Left ventricle myocardium superior (tissue), 1 donor: ENCODE data around the gene NDFIP2. TPM values are rescaled to one million over a fixed set of nuclear protein-coding genes. Genes with fewer than 3 reads are reported as not detected.
A peak's percentile ranks its signal among the peaks of the same experiment; 100 is the strongest.

ENCODE experiments used
- ATAC-seq: fragments of 200-7000 bp; cut with Tn5 transposase; one replicate; pipeline ENCODE4 v1.9.1; 2020; ENCODE audit warnings: mild to moderate bottlenecking, moderate library complexity
- DNase-seq: peaks from one replicate; pipeline ENCODE4 v3.0.0-alpha.2; 2020
- intact Hi-C: fragments of 100-400 bp; cut with micrococcal nuclease; formaldehyde crosslinking; loops from one replicate; pipeline ENCODE4 v1.11.0; 2022
- total RNA-seq: library from RNA; stranded (reverse); fragmentation: NEBNext Ultra II Directional; extraction: Animal tissue kit (Norgen Biotek cat#: 25700); gene quantifications from one replicate; pipeline ENCODE4 v1.2.1, GENCODE V29; 2021
- donor health status: DM: no; HTN: yes; CAD: no; lungs with severe emphysema.

NDFIP2 gene
- total RNA-seq, 1 donor from 2014 or later = 46.3 TPM

DNA sequence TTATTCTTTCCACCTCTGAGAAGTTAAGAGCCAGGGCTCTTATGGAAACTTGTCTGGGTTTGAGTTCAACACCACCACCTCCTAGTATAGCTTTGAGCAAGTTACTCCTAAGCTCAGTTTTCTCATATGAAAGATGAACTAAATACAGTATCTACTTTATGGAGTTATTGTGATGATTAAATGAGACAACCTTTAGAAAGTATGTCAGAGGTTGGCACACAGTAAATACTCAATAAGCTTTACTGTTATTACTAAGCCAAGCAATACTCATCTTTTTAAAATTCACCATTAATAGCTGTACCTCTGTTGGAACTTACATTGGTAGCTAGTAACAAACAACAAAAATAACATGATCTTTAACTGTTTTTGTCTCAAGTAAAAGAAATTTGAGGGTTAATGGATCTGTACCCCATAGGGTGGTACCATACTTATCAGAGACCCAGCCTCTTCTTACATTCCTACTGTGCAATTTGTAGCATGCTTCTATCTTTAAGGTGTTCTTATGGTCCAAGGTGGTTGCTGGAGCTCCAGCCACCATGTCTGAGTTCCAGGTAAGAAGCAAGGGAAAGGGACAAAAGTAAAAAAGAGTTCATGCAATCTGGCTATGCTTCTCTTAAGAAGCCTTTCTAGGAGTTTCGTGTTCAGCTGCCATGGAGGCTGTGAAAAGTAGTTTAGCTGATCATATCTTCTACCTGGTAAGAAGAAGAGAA lies 24.1 kb upstream of the NDFIP2 start:
- DNase-seq (no peak), ATAC-seq (no peak)
- intact Hi-C loops = no loop called here

- DNase-seq (no peak), ATAC-seq (no peak)
- intact Hi-C loops = no loop called here
These were observed 23.6 kb upstream of the NDFIP2 start for GRCh38 chr13:79457390-79457789.

- ATAC-seq (no peak), DNase-seq (no peak)
- intact Hi-C loops = no loop called here
These were observed 23.0 kb upstream of the NDFIP2 start for GRCh38 chr13:79457948-79458347.

DNA sequence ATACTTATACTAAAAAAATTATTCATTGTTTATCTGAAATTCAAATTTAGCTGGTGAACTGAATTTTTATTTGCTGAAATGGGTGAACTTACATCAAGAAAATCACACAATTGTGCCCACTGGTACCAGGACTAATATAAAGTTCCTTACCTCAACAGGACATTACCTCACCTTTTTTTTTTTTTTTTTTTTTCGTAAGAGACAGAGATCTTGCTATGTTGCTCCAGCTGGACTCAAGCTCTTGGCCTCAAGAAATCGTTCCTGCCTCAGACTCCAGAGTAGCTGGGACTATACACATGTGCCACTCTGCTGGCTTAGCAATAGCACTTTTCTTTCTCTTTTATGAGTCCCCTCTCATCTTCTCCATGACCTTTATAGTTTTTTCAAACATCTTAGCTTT lies 22.5 kb upstream of the NDFIP2 start:
- DNase-seq (no peak), ATAC-seq (no peak)
- intact Hi-C loops = no loop called here

DNA sequence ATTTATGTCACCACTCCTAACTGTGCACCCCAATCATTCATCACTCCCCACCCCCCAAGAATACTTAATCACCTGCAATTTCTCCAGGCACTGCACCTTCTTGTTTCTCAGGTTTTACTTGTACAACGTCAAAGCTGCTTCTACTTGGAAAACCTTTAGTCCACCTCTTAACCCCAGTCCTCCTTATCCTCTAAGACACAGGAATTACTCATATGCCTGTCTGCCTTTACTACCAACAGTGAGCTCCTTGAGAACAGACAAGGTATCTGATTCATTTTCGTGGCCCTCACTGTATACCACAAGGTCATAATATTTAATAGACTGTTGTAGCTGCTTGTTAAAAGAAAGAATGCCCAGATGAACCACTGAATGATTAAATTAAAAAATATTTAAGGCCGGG lies 21.0 kb upstream of the NDFIP2 start:
- no peak for DNase-seq
- intact Hi-C loops = no loop called here
- ATAC-seq = no peak

GRCh38 chr13:79462895-79463294 lies 18.1 kb upstream of the NDFIP2 start:
- intact Hi-C loops = no loop called here
- DNase-seq (no peak), ATAC-seq (no peak)

DNA sequence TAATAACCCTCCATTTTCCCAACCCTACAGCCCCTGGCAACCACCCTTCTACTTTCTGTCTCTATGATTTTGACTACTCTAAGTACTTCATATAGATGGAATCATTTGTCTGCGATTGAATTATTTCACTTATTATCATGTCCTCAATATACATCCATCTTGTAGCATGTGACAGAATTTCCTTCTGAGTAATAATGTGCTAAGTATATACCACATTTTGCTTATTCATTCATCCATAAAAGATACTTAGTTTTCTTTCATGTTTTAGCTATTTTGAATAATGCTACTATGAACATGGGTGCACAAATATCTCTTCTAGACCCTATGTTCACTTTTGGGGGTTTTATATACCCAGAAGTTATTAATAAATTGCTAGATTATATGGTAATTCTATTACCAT lies 17.4 kb upstream of the NDFIP2 start:
- intact Hi-C loops = no loop called here
- DNase-seq = no peak
- ATAC-seq = no peak

- intact Hi-C loops = no loop called here
- no peak for ATAC-seq
These were observed 14.1 kb upstream of the NDFIP2 start for GRCh38 chr13:79466872-79467271.

GRCh38 chr13:79468402-79468801 lies 12.6 kb upstream of the NDFIP2 start:
- ATAC-seq = no peak
- intact Hi-C loops = no loop called here
- no peak for DNase-seq

More at GRCh38 chr13:79466872-79467271, 14.1 kb upstream of the NDFIP2 start:
- DNase-seq = no peak

GRCh38 chr13:79468819-79469218 lies 12.1 kb upstream of the NDFIP2 start:
- no peak for ATAC-seq
- no peak for DNase-seq
- intact Hi-C loops = no loop called here

DNA sequence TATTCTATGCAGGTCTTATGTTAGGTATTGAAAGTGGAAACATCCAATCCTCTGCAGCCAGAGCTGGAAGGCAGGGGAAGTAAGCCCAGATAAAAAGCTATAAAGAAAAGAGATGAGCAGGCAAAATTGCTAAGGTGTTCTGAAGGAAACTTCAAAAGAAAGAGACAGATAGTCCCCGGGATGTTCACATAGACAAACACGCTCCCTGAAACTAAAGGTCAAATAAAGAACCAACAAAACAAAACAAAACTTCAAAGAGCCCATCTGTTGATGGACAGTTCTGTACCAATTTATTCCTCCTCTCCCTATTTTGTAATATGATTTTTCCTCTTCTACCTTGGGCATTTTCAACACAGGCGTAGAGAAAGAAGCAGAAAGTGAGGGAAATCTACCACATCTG lies 11.3 kb upstream of the NDFIP2 start:
- intact Hi-C loops = no loop called here
- ATAC-seq (no peak), DNase-seq (no peak)

GRCh38 chr13:79470666-79471065 lies 10.3 kb upstream of the NDFIP2 start:
- intact Hi-C loops = no loop called here
- no peak for ATAC-seq

GRCh38 chr13:79475569-79475968 lies 5.4 kb upstream of the NDFIP2 start:
- intact Hi-C loops = no loop called here
- DNase-seq (no peak), ATAC-seq (no peak)

More at GRCh38 chr13:79470666-79471065, 10.3 kb upstream of the NDFIP2 start:
- no peak for DNase-seq

- intact Hi-C loops = no loop called here
- DNase-seq = peak; percentile 66
- peak; percentile 75 for ATAC-seq
These were observed 3.0 kb upstream of the NDFIP2 start for GRCh38 chr13:79477968-79478367.

DNA sequence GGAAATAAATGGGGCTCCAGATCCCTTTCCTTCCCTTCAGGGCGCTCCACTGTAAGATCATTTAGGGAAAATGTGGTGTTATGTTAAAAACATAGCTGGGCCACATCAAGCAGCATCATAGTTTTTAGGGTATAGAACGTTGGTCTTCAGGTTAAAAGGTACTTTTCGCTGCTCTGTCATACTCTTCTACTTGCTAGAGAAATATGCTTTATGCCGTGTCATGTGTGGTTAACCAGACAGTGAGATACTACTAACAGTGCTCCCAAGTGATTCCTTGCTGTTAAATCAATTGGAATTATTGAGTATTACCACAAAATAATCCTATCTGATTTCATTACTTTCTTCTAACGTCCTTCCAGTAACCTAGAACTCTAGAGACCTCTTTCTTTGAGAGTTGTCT lies 1.1 kb upstream of the NDFIP2 start:
- DNase-seq (no peak), ATAC-seq (no peak)
- intact Hi-C loops = loop anchor here (10.0 kb wide), 1 partner anchor 55 kb away; no protein-coding TSS in a partner anchor

- peak; percentile 17 for ATAC-seq
- no peak for DNase-seq
- intact Hi-C loops = loop anchor here (10.0 kb wide), 1 partner anchor 53 kb away; no protein-coding TSS in a partner anchor
These were observed 714 bp downstream of the NDFIP2 start for GRCh38 chr13:79481685-79482052.

- ATAC-seq (no peak), DNase-seq (no peak)
- intact Hi-C loops = loop anchor here (10.0 kb wide), 1 partner anchor 52 kb away; no protein-coding TSS in a partner anchor
These were observed 1.5 kb downstream of the NDFIP2 start for GRCh38 chr13:79482281-79482970.

GRCh38 chr13:79483086-79483706 lies 2.2 kb downstream of the NDFIP2 start:
- intact Hi-C loops = loop anchor here (10.0 kb wide), 1 partner anchor 52 kb away; no protein-coding TSS in a partner anchor
- DNase-seq (no peak), ATAC-seq (no peak)

DNA sequence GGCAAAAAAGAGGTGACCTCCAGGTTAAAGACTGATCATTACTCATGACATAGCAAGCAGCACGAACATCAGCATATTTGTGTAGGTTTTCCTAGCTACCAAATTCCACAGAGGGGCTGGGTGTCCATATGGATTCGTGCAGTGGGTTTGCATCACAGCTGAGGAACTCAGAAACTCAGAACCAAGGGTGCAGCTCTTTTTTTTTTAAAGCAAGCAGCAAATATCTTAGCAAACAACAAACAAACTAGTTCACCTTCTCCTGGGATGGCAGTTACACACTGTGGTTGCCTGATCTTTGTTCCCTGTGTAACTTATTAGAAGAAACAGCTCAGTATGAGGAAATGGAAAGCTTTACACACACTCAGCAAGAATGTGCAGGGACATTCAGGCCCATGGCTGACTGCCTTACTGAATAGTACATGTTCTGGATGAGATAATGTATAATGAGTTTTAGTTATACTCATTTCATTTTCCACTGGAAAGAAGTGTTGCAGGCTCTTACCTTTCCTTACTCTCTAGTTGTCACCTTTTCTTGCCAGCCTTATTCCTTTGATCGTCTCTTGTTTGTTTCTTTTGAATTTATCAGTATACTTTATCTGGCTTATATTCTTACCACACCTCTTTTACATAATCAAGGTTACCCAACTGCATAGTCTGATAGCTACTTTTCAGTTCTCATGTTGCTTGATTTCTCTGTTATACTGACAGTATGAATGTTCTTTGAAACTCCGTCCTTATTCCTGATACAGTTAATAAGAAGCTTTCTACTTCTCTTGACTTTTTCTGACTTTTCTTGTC lies 4.3 kb downstream of the NDFIP2 start:
- DNase-seq = no peak
- intact Hi-C loops = loop anchor here (10.0 kb wide), 1 partner anchor 50 kb away; no protein-coding TSS in a partner anchor

More for the DNA sequence above, 4.3 kb downstream of the NDFIP2 start:
- peak; percentile 41 for ATAC-seq
